HepG2 (cell line): ENCODE measurements around the gene CSF3R. TPM values are rescaled to one million over a fixed set of nuclear protein-coding genes. Genes with fewer than 3 reads are reported as not detected.

Source experiments
- BORCS8-MEF2B ChIP-seq: sonication (generic); formaldehyde crosslinking; IDR thresholded peaks from 2 replicates; pipeline ENCODE4 v1.8.0; 2022; ENCODE audit warnings: mild to moderate bottlenecking, missing genetic modification reagents
- CEBPB ChIP-seq: IDR thresholded peaks from 2 replicates; pipeline ENCODE4 v1.6.1; 2011; ENCODE audit warnings: low read depth, low read length, improper control_type of control experiment, borderline replicate concordance
- ELF1 ChIP-seq: sonication (generic); formaldehyde crosslinking; IDR thresholded peaks from 2 replicates; pipeline ENCODE4 v1.4.0; 2020; ENCODE audit warnings: missing genetic modification reagents
- FOXK1 ChIP-seq: sonication (generic); formaldehyde crosslinking; IDR thresholded peaks from 2 replicates; pipeline ENCODE4 v1.4.0; 2020; ENCODE audit warnings: low read depth, missing genetic modification reagents, borderline replicate concordance
- MBNL3 ChIP-seq: fragments of 250-450 bp; sonication (Bioruptor Pico); conservative IDR thresholded peaks from 2 replicates; pipeline ENCODE4 v1.8.0; 2022; ENCODE audit warnings: mild to moderate bottlenecking, inconsistent platforms
- THAP7 ChIP-seq: sonication (generic); formaldehyde crosslinking; IDR thresholded peaks from 2 replicates; pipeline ENCODE4 v1.8.1; 2023; ENCODE audit warnings: mild to moderate bottlenecking, missing genetic modification reagents
- ZBTB3 ChIP-seq: sonication (generic); formaldehyde crosslinking; IDR thresholded peaks from 2 replicates; pipeline ENCODE4 v1.4.0; 2020; ENCODE audit warnings: low read depth, mild to moderate bottlenecking, moderate library complexity, missing genetic modification reagents, borderline replicate concordance
- ZNF501 ChIP-seq: sonication (generic); formaldehyde crosslinking; IDR thresholded peaks from 2 replicates; pipeline ENCODE4 v1.5.1; 2020; ENCODE audit warnings: mild to moderate bottlenecking, moderate library complexity, missing genetic modification reagents
- ZNF510 ChIP-seq: sonication (generic); formaldehyde crosslinking; IDR thresholded peaks from 2 replicates; pipeline ENCODE4 v1.4.0; 2020; ENCODE audit warnings: low read depth, mild to moderate bottlenecking, missing genetic modification reagents
- ZNF530 ChIP-seq: sonication (generic); formaldehyde crosslinking; IDR thresholded peaks from 2 replicates; pipeline ENCODE4 v1.5.0; 2020; ENCODE audit warnings: low read depth, mild to moderate bottlenecking, missing genetic modification reagents
- ZNF562 ChIP-seq: sonication (generic); formaldehyde crosslinking; IDR thresholded peaks from 2 replicates; pipeline ENCODE4 v1.8.0; 2022; ENCODE audit warnings: missing genetic modification reagents, borderline replicate concordance
- ZNF639 ChIP-seq: conservative IDR thresholded peaks from 2 replicates; pipeline ENCODE4 v1.6.1; 2018; ENCODE audit warnings: missing genetic modification reagents
- ZNF703 ChIP-seq: sonication (generic); formaldehyde crosslinking; IDR thresholded peaks from 2 replicates; pipeline ENCODE4 v1.5.1; 2020; ENCODE audit warnings: missing genetic modification reagents, mild to moderate bottlenecking, moderate library complexity, borderline replicate concordance
- ZNF709 ChIP-seq: sonication (generic); formaldehyde crosslinking; IDR thresholded peaks from 2 replicates; pipeline ENCODE4 v1.5.0; 2020; ENCODE audit warnings: mild to moderate bottlenecking, missing genetic modification reagents
- ZNF724P ChIP-seq: sonication (generic); formaldehyde crosslinking; IDR thresholded peaks from 2 replicates; pipeline ENCODE4 v1.8.0; 2022; ENCODE audit warnings: missing genetic modification reagents, borderline replicate concordance
- polyA plus RNA-seq, 8 experiments: library from polyadenylated mRNA; depleted of rRNA in 3 of 8; stranded (reverse) in 7 of 8; unstranded in 1 of 8; fragments of >200 nt; fragmentation: Illumina TruSeq in 4 of 8; extraction: Trizol in 4 of 8; gene quantifications; 2 replicates each; pipeline versions ENCODE4 v1.2.1 to v1.2.3, GENCODE V29; 2011 to 2016; ENCODE audit warnings: low read depth in 4 of 8, missing spikeins in 1 of 8, mixed read lengths in 1 of 8; ENCODE audit not compliant: insufficient read depth in 1 of 8
- total RNA-seq, 5 experiments: library from RNA; depleted of rRNA; stranded (reverse); fragments of >200 nt; fragmentation: Illumina TruSeq; extraction: Trizol; gene quantifications; 2 replicates each; pipeline ENCODE4 v1.2.3, GENCODE V29; 2016; ENCODE audit warnings: low read depth in 1 of 5
- TF ChIP-seq, protein P1 (sequence below): sonication (generic); formaldehyde crosslinking; IDR thresholded peaks from 2 replicates; pipeline ENCODE4 v1.4.0; 2020; ENCODE audit warnings: missing genetic modification reagents
- TF ChIP-seq, protein P2 (sequence below): sonication (generic); formaldehyde crosslinking; IDR thresholded peaks from 2 replicates; pipeline ENCODE4 v1.8.0; 2022; ENCODE audit warnings: mild to moderate bottlenecking, missing genetic modification reagents
- TF ChIP-seq, protein P3 (sequence below): sonication (generic); formaldehyde crosslinking; IDR thresholded peaks from 2 replicates; pipeline ENCODE4 v1.4.0; 2020; ENCODE audit warnings: missing genetic modification reagents, borderline replicate concordance

Gene CSF3R
- total and polyA plus RNA-seq, 2 of the 13 experiments (the other 11 are each of a cell fraction or from before 2014, with no cell fraction given): 11.9 to 28.8 TPM

DNA sequence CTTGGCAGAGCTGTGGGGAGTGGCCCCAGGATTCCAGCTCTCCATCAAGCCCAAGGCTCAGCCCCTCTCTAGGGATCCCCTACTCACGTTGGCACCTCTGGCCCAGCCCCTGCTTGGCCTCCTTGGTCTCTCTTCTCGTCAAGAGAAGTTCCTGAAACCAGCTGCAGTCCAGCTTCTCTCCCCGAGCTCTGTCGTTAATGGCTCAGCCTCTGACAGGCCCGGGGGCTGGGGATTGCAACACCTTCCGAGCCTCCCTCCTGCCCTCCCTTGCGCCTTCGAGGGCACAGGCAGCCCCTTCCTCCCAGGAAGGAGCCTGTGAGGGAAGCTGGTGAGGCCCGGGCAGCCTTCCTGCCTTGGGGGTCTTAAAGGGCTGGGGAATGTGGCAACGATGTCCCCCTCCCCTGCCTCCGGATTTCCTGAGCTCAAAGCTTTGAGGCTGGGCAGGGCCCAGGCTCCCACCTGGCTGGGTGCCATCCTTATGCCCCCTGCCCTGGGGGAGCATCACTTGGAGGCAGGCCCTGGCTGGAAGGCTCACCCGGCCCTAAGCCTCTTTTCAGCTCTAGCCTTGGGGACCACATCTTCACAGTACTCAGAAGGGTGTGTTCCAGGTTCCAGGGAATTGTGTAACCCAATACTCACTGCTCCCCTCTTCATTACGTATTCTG, at the start of gene CSF3R (continued):
- no peak for TF ChIP-seq ZNF709 (CRISPR knock-in tag)
- no peak for TF ChIP-seq ZNF703 (CRISPR knock-in tag)
- TF ChIP-seq MBNL3 (CRISPR knock-in tag): no peak
- no peak for TF ChIP-seq FOXK1 (CRISPR knock-in tag)
- peak; percentile 91 for TF ChIP-seq CEBPB
- no peak for TF ChIP-seq ELF1 (CRISPR knock-in tag)
- TF ChIP-seq ZNF724P (CRISPR knock-in tag): peak; percentile 48; the same call in 1 of the 2 replicates
- TF ChIP-seq ZNF562 (CRISPR knock-in tag): no peak
- TF ChIP-seq, protein P1, sequence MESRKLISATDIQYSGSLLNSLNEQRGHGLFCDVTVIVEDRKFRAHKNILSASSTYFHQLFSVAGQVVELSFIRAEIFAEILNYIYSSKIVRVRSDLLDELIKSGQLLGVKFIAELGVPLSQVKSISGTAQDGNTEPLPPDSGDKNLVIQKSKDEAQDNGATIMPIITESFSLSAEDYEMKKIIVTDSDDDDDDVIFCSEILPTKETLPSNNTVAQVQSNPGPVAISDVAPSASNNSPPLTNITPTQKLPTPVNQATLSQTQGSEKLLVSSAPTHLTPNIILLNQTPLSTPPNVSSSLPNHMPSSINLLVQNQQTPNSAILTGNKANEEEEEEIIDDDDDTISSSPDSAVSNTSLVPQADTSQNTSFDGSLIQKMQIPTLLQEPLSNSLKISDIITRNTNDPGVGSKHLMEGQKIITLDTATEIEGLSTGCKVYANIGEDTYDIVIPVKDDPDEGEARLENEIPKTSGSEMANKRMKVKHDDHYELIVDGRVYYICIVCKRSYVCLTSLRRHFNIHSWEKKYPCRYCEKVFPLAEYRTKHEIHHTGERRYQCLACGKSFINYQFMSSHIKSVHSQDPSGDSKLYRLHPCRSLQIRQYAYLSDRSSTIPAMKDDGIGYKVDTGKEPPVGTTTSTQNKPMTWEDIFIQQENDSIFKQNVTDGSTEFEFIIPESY (CRISPR knock-in tag): no peak
- no peak for TF ChIP-seq ZNF530 (CRISPR knock-in tag)
- TF ChIP-seq BORCS8-MEF2B (CRISPR knock-in tag): no peak
- TF ChIP-seq, protein P2, sequence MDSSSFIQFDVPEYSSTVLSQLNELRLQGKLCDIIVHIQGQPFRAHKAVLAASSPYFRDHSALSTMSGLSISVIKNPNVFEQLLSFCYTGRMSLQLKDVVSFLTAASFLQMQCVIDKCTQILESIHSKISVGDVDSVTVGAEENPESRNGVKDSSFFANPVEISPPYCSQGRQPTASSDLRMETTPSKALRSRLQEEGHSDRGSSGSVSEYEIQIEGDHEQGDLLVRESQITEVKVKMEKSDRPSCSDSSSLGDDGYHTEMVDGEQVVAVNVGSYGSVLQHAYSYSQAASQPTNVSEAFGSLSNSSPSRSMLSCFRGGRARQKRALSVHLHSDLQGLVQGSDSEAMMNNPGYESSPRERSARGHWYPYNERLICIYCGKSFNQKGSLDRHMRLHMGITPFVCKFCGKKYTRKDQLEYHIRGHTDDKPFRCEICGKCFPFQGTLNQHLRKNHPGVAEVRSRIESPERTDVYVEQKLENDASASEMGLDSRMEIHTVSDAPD (CRISPR knock-in tag): no peak
- TF ChIP-seq THAP7 (CRISPR knock-in tag): no peak
- TF ChIP-seq, protein P3, sequence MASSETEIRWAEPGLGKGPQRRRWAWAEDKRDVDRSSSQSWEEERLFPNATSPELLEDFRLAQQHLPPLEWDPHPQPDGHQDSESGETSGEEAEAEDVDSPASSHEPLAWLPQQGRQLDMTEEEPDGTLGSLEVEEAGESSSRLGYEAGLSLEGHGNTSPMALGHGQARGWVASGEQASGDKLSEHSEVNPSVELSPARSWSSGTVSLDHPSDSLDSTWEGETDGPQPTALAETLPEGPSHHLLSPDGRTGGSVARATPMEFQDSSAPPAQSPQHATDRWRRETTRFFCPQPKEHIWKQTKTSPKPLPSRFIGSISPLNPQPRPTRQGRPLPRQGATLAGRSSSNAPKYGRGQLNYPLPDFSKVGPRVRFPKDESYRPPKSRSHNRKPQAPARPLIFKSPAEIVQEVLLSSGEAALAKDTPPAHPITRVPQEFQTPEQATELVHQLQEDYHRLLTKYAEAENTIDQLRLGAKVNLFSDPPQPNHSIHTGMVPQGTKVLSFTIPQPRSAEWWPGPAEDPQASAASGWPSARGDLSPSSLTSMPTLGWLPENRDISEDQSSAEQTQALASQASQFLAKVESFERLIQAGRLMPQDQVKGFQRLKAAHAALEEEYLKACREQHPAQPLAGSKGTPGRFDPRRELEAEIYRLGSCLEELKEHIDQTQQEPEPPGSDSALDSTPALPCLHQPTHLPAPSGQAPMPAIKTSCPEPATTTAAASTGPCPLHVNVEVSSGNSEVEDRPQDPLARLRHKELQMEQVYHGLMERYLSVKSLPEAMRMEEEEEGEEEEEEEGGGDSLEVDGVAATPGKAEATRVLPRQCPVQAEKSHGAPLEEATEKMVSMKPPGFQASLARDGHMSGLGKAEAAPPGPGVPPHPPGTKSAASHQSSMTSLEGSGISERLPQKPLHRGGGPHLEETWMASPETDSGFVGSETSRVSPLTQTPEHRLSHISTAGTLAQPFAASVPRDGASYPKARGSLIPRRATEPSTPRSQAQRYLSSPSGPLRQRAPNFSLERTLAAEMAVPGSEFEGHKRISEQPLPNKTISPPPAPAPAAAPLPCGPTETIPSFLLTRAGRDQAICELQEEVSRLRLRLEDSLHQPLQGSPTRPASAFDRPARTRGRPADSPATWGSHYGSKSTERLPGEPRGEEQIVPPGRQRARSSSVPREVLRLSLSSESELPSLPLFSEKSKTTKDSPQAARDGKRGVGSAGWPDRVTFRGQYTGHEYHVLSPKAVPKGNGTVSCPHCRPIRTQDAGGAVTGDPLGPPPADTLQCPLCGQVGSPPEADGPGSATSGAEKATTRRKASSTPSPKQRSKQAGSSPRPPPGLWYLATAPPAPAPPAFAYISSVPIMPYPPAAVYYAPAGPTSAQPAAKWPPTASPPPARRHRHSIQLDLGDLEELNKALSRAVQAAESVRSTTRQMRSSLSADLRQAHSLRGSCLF (CRISPR knock-in tag): no peak
- TF ChIP-seq ZNF510 (CRISPR knock-in tag): no peak
- TF ChIP-seq ZNF639 (CRISPR knock-in tag): no peak
- TF ChIP-seq ZNF501 (CRISPR knock-in tag): no peak
- no peak for TF ChIP-seq ZBTB3 (CRISPR knock-in tag)
